K562 (cell line): ENCODE results near the gene MAPK13. TPM values are rescaled to one million over a fixed set of nuclear protein-coding genes. Genes with fewer than 3 reads are reported as not detected.

Experiments
- ATAC-seq: fragments of 200-7000 bp; cut with Tn5 transposase; 3 replicates; pipeline ENCODE4 v1.9.1; 2020; ENCODE audit warnings: moderate library complexity
- BruUV-seq: library from RNA; stranded (reverse); fragments of 400-500 nt; replicated peaks from 2 replicates; lab custom pipeline; 2021; lab: Mats Ljungman, UMichigan
- CTCF ChIA-PET: fragments of 300-600 bp; formaldehyde crosslinking; extraction: SDS; loops from one replicate; lab custom pipeline; 2021; ENCODE audit warnings: low intra/inter-chr PET ratio; lab: Yijun Ruan, JAX
- POLR2A ChIA-PET: fragments of 300-600, 350-650 bp; sonication (Branson Sonifier 250); formaldehyde crosslinking; extraction: SDS; loops from one replicate; lab custom pipeline; 2021; ENCODE audit warnings: antibody characterized with exemption, inconsistent platforms; lab: Yijun Ruan, JAX
- DNase-seq, 4 experiments: peaks; one replicate each; pipeline versions ENCODE4 v3.0.0 to v3.0.0-alpha.2; 2011 to 2018; ENCODE audit warnings: low spot score in 3 of 4, mixed read lengths in 3 of 4; ENCODE audit errors: extremely low read depth in 1 of 4
- FAIRE-seq: peaks from 2 replicates; lab custom pipeline; 2011; peaks lifted over from hg19 to GRCh38; lab: Jason Lieb, UNC
- H2AFZ ChIP-seq: 2 replicates; pipeline ENCODE4 v1.6.0; 2011; ENCODE audit warnings: low read depth, low read length, control low read depth, inconsistent platforms
- H3K27ac ChIP-seq: fragments of 200-600 bp; 3 replicates; pipeline ENCODE4 v1.8.0; 2011; ENCODE audit warnings: low read depth, mild to moderate bottlenecking, control low read depth, inconsistent platforms, low read length, moderate library complexity, mixed read lengths; ENCODE audit errors: extremely low read depth
- H3K27me3 ChIP-seq, 2 experiments: fragments of 300-600 bp in 1 of 2; 2 replicates in 1 of 2; 3 replicates in 1 of 2; pipeline versions ENCODE4 v1.6.0 to v1.8.0; 2011; ENCODE audit warnings: inconsistent platforms in 2 of 2, low read length in 2 of 2, mild to moderate bottlenecking in 1 of 2, mixed read lengths in 1 of 2, moderate library complexity in 1 of 2; ENCODE audit not compliant: control insufficient read depth in 2 of 2, insufficient read depth in 2 of 2
- H3K36me3 ChIP-seq: fragments of 300-600 bp; 3 replicates; pipeline ENCODE4 v1.8.0; 2011; ENCODE audit warnings: mild to moderate bottlenecking, low read length, inconsistent platforms; ENCODE audit not compliant: control insufficient read depth, insufficient read depth
- H3K4me1 ChIP-seq, 2 experiments: fragments of 200-600 bp in 1 of 2; replicated peaks in 1 of 2; 2 replicates in 1 of 2; 3 replicates in 1 of 2; pipeline versions ENCODE4 v1.5.1 to v1.8.0; 2011; ENCODE audit warnings: inconsistent platforms in 2 of 2, low read length in 2 of 2, mild to moderate bottlenecking in 1 of 2, mixed read lengths in 1 of 2, moderate library complexity in 1 of 2; ENCODE audit not compliant: control insufficient read depth in 2 of 2, insufficient read depth in 2 of 2
- H3K4me2 ChIP-seq: 2 replicates; pipeline ENCODE4 v1.6.1; 2011; ENCODE audit warnings: low read length, control low read depth, inconsistent platforms, mixed read lengths; ENCODE audit not compliant: insufficient read depth
- H3K4me3 ChIP-seq: fragments of 200-600 bp; sonication (generic), shearing (Covaris generic); 2 replicates; pipeline ENCODE4 v1.5.1; 2016; ENCODE audit warnings: control low read depth, inconsistent platforms
- H3K79me2 ChIP-seq: fragments of 200-600 bp; 3 replicates; pipeline ENCODE4 v1.8.0; 2011; ENCODE audit warnings: low read length, inconsistent platforms; ENCODE audit not compliant: control insufficient read depth, insufficient read depth
- H3K9ac ChIP-seq, 2 experiments: 2 replicates each; pipeline versions ENCODE4 v1.6.0 to v1.6.1; 2011; ENCODE audit warnings: low read depth in 2 of 2, low read length in 2 of 2, control low read depth in 1 of 2, inconsistent platforms in 1 of 2, mild to moderate bottlenecking in 1 of 2, mixed read lengths in 1 of 2; ENCODE audit not compliant: insufficient read depth in 1 of 2
- H3K9me1 ChIP-seq: one replicate; pipeline ENCODE4 v1.6.0; 2011; ENCODE audit warnings: inconsistent platforms, mild to moderate bottlenecking, low read length, moderate library complexity; ENCODE audit not compliant: control insufficient read depth, insufficient read depth
- H3K9me3 ChIP-seq: replicated peaks from 2 replicates; pipeline ENCODE4 v1.5.1; 2011; ENCODE audit warnings: low read depth, low read length, inconsistent platforms; ENCODE audit not compliant: control insufficient read depth, insufficient read depth
- H4K20me1 ChIP-seq: replicated peaks from 2 replicates; pipeline ENCODE4 v1.6.1; 2011; ENCODE audit warnings: low read length, inconsistent platforms, mixed read lengths; ENCODE audit not compliant: control insufficient read depth, insufficient read depth
- ARID1B ChIP-seq: fragments of 450-650 bp; IDR thresholded peaks from 2 replicates; pipeline ENCODE4 v1.6.1; 2016; ENCODE audit warnings: antibody characterized with exemption, mild to moderate bottlenecking, inconsistent platforms
- BRD9 ChIP-seq: fragments of 450-650 bp; IDR thresholded peaks from 2 replicates; pipeline ENCODE4 v1.6.1; 2018; ENCODE audit warnings: low read depth; ENCODE audit not compliant: partially characterized antibody
- CHD2 ChIP-seq: IDR thresholded peaks from 2 replicates; pipeline ENCODE4 v1.6.1; 2011; ENCODE audit warnings: low read depth, low read length
- FOXJ2 ChIP-seq: fragments of 200-800 bp; sonication (Bioruptor generic); IDR thresholded peaks from 2 replicates; pipeline ENCODE4 v1.6.1; 2016; ENCODE audit warnings: missing genetic modification characterization, missing compliant biosample characterization
- HINFP ChIP-seq: fragments of 450-650 bp; conservative IDR thresholded peaks from 2 replicates; pipeline ENCODE4 v1.6.1; 2016; ENCODE audit warnings: missing genetic modification characterization, low read depth, mild to moderate bottlenecking, control low read depth, missing compliant biosample characterization
- MAFF ChIP-seq: IDR thresholded peaks from 2 replicates; pipeline ENCODE4 v1.6.1; 2012; ENCODE audit warnings: low read length, improper control_type of control experiment
- PHF21A ChIP-seq: fragments of 450-650 bp; IDR thresholded peaks from 2 replicates; pipeline ENCODE4 v1.6.1; 2017; ENCODE audit warnings: low read depth, borderline replicate concordance
- POLR2H ChIP-seq: IDR thresholded peaks from 2 replicates; pipeline ENCODE4 v1.6.1; 2016; ENCODE audit warnings: missing genetic modification characterization, low read depth, mild to moderate bottlenecking, control low read depth, missing compliant biosample characterization, moderate library complexity
- SREBF1 ChIP-seq: fragments of 150-350 bp; IDR thresholded peaks from 2 replicates; pipeline ENCODE4 v1.6.1; 2014; ENCODE audit warnings: antibody characterized with exemption, low read depth, low read length, borderline replicate concordance
- TCF3 ChIP-seq: sonication (generic); formaldehyde crosslinking; IDR thresholded peaks from 2 replicates; pipeline ENCODE4 v1.4.0; 2020; ENCODE audit warnings: mild to moderate bottlenecking, missing genetic modification reagents
- TRIM25 ChIP-seq: fragments of 450-650 bp; IDR thresholded peaks from 2 replicates; pipeline ENCODE4 v1.7.0; 2016; ENCODE audit warnings: borderline replicate concordance
- ZBTB17 ChIP-seq: fragments of 450-650 bp; formaldehyde crosslinking; IDR thresholded peaks from 2 replicates; pipeline ENCODE4 v1.4.0; 2020; ENCODE audit warnings: mild to moderate bottlenecking
- ZBTB8A ChIP-seq: fragments of 450-650 bp; IDR thresholded peaks from 2 replicates; pipeline ENCODE4 v1.6.1; 2018; ENCODE audit warnings: mild to moderate bottlenecking, moderate library complexity; ENCODE audit not compliant: partially characterized antibody
- ZNF408 ChIP-seq: fragments of 250-450 bp; sonication (Bioruptor Pico); IDR thresholded peaks from 2 replicates; pipeline ENCODE4 v1.4.0; 2020; ENCODE audit warnings: low read depth, mild to moderate bottlenecking, moderate library complexity
- ZNF511 ChIP-seq: sonication (generic); formaldehyde crosslinking; IDR thresholded peaks from 2 replicates; pipeline ENCODE4 v1.8.0; 2022; ENCODE audit warnings: mild to moderate bottlenecking, missing genetic modification reagents
- WGBS: fragments of 100-300 bp; shearing (Covaris generic); methylation state at CpG from one replicate; pipeline ENCODE4 v1.1.6; 2016; ENCODE audit warnings: low coverage, mixed read lengths; ENCODE audit not compliant: insufficient coverage; ENCODE audit errors: missing lambda C conversion rate; 5-methylcytosine and 5-hydroxymethylcytosine counted together
- in situ Hi-C: fragments of 300-500 bp; cut with MboI; formaldehyde crosslinking; loops from 4 replicates; pipeline ENCODE4 v1.15.0; 2018; ENCODE audit warnings: inconsistent platforms, mixed read lengths
- intact Hi-C: fragments of 100-400 bp; cut with micrococcal nuclease; formaldehyde crosslinking; loops from 2 replicates; pipeline ENCODE4 v1.14.2; 2022
- polyA plus RNA-seq, 8 experiments: library from polyadenylated mRNA; depleted of rRNA in 4 of 8; stranded (reverse) in 5 of 8; unstranded in 3 of 8; fragments of >200 nt; fragmentation: Nextera tagmentation in 2 of 8; fragmentation: Illumina TruSeq in 1 of 8; extraction: Ambion mirVana in 2 of 8; extraction: Trizol in 1 of 8; gene quantifications; 2 replicates each; pipeline versions ENCODE4 v1.2.1 to v1.2.3, GENCODE V29; 2011 to 2014; ENCODE audit warnings: inconsistent platforms in 1 of 8, missing spikeins in 1 of 8
- total RNA-seq, 7 experiments: library from RNA; depleted of rRNA in 6 of 7; stranded (reverse); fragments of >200 nt in 6 of 7; fragmentation: Illumina TruSeq in 2 of 7; extraction: Trizol in 2 of 7; gene quantifications; 2 replicates each; pipeline versions ENCODE4 v1.2.1 to v1.2.3, GENCODE V29; 2011 to 2021; ENCODE audit warnings: low replicate concordance in 1 of 7

MAPK13 gene
- total and polyA plus RNA-seq, 9 of the 15 experiments (the other 6 are each of a cell fraction or from before 2014, with no cell fraction given) = 0.03 to 2.3 (median 0.48) TPM; not detected in 1

- no TSS peak for BruUV-seq
- Histone ChIP-seq H2AFZ (no peak overlapping the region), H3K27ac (no peak overlapping the region), H3K4me2 (no peak overlapping the region), H3K9ac (peak overlapping the region in 1 of 2 experiments; percentile 1; a peak in 1 of 4 replicates), H4K20me1 (no peaks in the 10 kb centered on the region; the same call in 1 of the 2 replicates), H3K27me3 (peaks cover 10 to 39% of the 10 kb centered on the region in 2 experiments; a peak in 4 of 5 replicates), H3K79me2 (no peaks in the 10 kb centered on the region), H3K4me1 (peaks cover 11 to 26% of the 10 kb centered on the region in 2 experiments), H3K36me3 (no peaks in the 10 kb centered on the region), H3K9me3 (no peaks in the 10 kb centered on the region), H3K9me1 (no peaks in the 10 kb centered on the region), H3K4me3 (no peak overlapping the region)
- TF ChIP-seq FOXJ2 (tag) (no peak), ZNF511 (no peak), POLR2H (tag) (no peak), TCF3 (CRISPR knock-in tag) (no peak), MAFF (no peak), ZBTB17 (CRISPR knock-in tag) (no peak), BRD9 (no peak), TRIM25 (no peak), ZBTB8A (no peak), CHD2 (no peak), HINFP (tag) (no peak), ZNF408 (no peak), ARID1B (no peak), PHF21A (no peak), SREBF1 (no peak)
- FAIRE-seq = no peak
- no peak for DNase-seq
- ChIA-PET POLR2A (interaction anchor here (1.2 kb wide), 1 partner anchor 78 kb away, joined by 4 read pairs; no protein-coding TSS in a partner anchor), CTCF (no interaction called here)
- intact Hi-C loops = loop anchor here (5.0 kb wide), 1 partner anchor 226 kb away; no protein-coding TSS in a partner anchor
- ATAC-seq = no peak
- WGBS = 0% methylated on average over 2 of the region's 2 CpGs
- in situ Hi-C loops = no loop called here
Observed at GRCh38 chr6:36136034-36136433, 5.7 kb downstream of the MAPK13 start.
